Measurements from ENCODE around the gene EPHB1.

EPHB1 gene

DNA sequence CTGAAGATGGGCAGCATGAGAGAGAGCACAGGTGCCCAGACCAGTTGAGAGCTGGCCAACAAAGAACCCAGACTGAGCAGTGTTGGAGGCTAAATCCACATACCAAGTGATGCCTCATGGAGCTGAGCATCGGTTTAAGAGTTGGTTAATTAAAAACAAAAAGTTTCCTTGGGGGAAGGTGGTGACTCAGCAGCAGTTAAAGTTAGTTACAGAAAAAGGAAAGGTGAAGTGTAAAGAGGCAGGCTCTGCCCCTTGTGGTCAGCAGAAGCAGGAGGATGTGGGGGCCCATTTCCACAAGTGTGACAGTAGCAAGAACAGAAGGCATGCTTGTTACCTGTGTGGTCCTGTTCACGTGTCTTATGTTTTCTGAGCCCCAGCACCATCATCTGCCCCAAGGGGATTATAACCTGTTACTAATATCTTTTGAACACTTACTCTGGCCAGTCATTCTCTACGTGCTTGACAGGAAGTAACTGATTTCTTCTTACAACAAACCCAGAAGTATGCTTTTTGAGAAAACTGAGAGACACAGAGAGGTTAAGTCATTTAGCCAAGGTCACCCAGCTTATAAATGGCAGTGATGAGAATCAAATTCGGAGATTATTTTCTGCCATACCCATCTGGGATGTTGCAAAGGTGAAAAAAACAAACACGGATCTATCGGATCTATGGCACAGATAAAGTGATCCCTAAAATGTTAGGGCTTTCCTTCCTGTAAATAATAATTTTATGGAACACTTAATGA is 91.0 kb downstream of the EPHB1 start:
- H3K27ac Mint-ChIP-seq, result no peak overlapping the region
- H3K4me1 Mint-ChIP-seq, result no peaks in the 10 kb centered on the region
- TF ChIP-seq, protein P1, sequence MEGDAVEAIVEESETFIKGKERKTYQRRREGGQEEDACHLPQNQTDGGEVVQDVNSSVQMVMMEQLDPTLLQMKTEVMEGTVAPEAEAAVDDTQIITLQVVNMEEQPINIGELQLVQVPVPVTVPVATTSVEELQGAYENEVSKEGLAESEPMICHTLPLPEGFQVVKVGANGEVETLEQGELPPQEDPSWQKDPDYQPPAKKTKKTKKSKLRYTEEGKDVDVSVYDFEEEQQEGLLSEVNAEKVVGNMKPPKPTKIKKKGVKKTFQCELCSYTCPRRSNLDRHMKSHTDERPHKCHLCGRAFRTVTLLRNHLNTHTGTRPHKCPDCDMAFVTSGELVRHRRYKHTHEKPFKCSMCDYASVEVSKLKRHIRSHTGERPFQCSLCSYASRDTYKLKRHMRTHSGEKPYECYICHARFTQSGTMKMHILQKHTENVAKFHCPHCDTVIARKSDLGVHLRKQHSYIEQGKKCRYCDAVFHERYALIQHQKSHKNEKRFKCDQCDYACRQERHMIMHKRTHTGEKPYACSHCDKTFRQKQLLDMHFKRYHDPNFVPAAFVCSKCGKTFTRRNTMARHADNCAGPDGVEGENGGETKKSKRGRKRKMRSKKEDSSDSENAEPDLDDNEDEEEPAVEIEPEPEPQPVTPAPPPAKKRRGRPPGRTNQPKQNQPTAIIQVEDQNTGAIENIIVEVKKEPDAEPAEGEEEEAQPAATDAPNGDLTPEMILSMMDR (IDR thresholded peaks at IDR 0.05; ENCODE audit: unreplicated experiment in 3 of 3), result peak in 2 of 3 experiments; percentile 8 to 18
- H3K4me3 Mint-ChIP-seq, result no peak overlapping the region
- H3K36me3 Mint-ChIP-seq (ENCODE audit: low read depth), result no peaks in the 10 kb centered on the region
- peaks cover 7% of the 10 kb centered on the region for H3K9me3 Mint-ChIP-seq
- H3K27me3 Mint-ChIP-seq (ENCODE audit: low read depth), result peaks cover 7% of the 10 kb centered on the region

DNA sequence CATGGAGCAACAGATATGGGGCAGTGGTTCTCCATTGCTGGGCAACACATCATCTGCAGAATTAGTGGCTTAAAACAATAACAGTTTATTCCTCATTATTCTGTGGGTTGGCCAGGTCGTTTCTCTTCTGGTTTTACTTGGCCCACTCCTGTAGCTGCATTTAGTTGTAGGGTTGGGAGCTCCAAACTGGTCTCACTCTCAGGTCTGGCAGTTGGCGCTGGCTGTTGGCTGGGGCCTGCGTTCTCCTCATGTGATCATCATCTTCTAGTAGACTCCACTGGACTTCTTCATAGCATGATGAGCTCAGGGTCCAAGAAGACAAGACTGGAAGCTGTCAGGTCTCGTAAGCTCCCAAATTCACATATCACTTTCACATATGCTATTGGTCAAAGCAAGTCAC is 91.9 kb downstream of the EPHB1 start:
- peaks cover 5% of the 10 kb centered on the region for H3K27me3 Mint-ChIP-seq (ENCODE audit: low read depth)
- TF ChIP-seq, protein P1 (IDR thresholded peaks at IDR 0.05; ENCODE audit: unreplicated experiment in 3 of 3), result no peak
- H3K36me3 Mint-ChIP-seq (ENCODE audit: low read depth), result no peaks in the 10 kb centered on the region
- H3K9me3 Mint-ChIP-seq, result peaks cover 7% of the 10 kb centered on the region
- no peaks in the 10 kb centered on the region for H3K4me1 Mint-ChIP-seq
- no peak overlapping the region for H3K27ac Mint-ChIP-seq
- H3K4me3 Mint-ChIP-seq, result no peak overlapping the region

DNA sequence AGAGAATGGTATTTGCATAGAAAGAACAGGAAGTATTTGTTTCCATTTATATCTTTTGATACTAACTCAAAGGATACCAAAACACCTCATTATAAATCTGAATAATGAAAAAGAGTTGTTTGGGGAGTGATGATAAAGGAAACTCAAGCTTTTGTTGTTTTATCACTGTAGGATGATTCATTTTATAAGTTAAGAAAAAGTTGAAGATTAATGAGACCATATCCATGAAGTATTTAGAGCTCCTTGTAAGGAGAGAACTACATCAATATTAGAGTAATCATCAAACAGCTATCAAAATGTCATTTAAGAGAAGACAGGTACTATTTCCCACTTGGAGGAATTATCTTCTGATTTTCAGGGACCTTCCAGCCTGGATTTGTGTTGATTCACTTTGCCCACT is 92.5 kb downstream of the EPHB1 start:
- Mint-ChIP-seq H3K4me3 (no peak overlapping the region), H3K27me3 (ENCODE audit: low read depth) (peaks cover 4% of the 10 kb centered on the region), H3K36me3 (ENCODE audit: low read depth) (no peaks in the 10 kb centered on the region), H3K9me3 (peaks cover 7% of the 10 kb centered on the region), H3K27ac (no peak overlapping the region), H3K4me1 (no peaks in the 10 kb centered on the region)
- TF ChIP-seq, protein P1 (IDR thresholded peaks at IDR 0.05; ENCODE audit: unreplicated experiment in 3 of 3), result no peak

DNA sequence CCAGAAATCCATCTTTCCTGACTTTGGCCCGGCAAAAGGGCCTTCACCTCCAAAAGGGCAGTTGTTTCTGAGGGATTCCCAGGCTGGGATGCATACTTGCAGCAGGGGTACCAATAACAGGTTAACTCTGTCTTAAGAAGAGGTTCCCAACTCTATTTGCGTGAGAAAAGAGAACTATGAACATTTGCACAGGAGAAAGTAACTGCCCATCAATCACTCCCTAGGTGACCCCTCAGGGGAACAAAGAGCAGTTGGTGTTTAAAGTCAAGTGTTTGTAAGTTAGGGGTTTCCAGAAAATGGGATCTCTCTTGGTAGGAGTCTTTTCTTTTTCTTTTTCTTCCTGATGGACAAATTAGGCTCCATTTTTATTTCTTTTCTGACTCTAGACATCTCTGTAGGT is 97.3 kb downstream of the EPHB1 start:
- TF ChIP-seq, protein P1 (IDR thresholded peaks at IDR 0.05; ENCODE audit: unreplicated experiment in 3 of 3), result no peak
- peaks cover 8% of the 10 kb centered on the region for H3K4me1 Mint-ChIP-seq
- no peaks in the 10 kb centered on the region for H3K36me3 Mint-ChIP-seq (ENCODE audit: low read depth)
- H3K27ac Mint-ChIP-seq, result no peak overlapping the region
- peaks cover 11% of the 10 kb centered on the region for H3K27me3 Mint-ChIP-seq (ENCODE audit: low read depth)
- peaks cover 7% of the 10 kb centered on the region for H3K9me3 Mint-ChIP-seq
- no peak overlapping the region for H3K4me3 Mint-ChIP-seq

DNA sequence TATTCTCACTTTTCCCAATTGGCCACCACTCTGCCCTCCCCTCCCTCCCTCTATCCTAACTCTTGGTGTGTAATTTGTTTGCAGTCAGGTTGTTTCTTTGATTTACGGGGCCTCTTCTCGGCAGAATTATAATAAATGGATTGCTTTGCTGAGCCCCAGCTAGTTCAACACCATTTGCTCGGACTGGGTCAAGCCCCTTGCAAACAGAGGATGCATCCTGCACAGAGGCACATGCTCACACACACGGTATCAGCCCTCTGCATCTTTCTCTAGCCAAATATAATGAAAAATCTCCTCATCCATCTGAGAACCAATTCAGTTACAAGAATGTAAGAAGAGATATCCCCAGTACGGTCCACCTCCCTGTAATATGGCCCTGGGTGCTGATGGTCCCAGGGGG is 97.7 kb downstream of the EPHB1 start:
- peaks cover 8% of the 10 kb centered on the region for H3K4me1 Mint-ChIP-seq
- no peak overlapping the region for H3K27ac Mint-ChIP-seq
- TF ChIP-seq, protein P1 (IDR thresholded peaks at IDR 0.05; ENCODE audit: unreplicated experiment in 3 of 3), result no peak
- H3K36me3 Mint-ChIP-seq (ENCODE audit: low read depth), result no peaks in the 10 kb centered on the region
- H3K9me3 Mint-ChIP-seq, result peaks cover 7% of the 10 kb centered on the region
- H3K27me3 Mint-ChIP-seq (ENCODE audit: low read depth), result peaks cover 11% of the 10 kb centered on the region
- no peak overlapping the region for H3K4me3 Mint-ChIP-seq

DNA sequence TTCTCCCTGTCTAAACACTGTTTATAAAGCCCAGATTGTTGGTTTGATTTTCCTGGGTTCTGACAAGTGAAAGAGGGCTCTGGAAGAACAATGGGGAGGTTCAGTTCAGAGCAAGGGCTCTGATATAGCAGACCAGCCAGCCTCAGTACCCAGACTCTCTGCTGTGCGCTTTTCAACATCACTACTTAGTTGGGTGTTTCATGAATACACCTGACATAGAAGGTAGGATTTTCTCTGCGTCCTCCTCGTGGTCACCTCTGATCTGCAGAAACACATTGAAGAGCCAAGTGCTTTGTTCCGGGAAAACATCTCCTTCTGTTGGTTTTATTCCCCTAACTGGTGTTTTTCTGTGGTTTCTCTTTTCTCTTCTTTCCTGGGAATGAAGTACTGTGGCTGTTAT is 99.5 kb downstream of the EPHB1 start:
- TF ChIP-seq, protein P1 (IDR thresholded peaks at IDR 0.05; ENCODE audit: unreplicated experiment in 3 of 3), result no peak
- H3K9me3 Mint-ChIP-seq, result peaks cover 3% of the 10 kb centered on the region
- no peaks in the 10 kb centered on the region for H3K36me3 Mint-ChIP-seq (ENCODE audit: low read depth)
- H3K4me3 Mint-ChIP-seq, result no peak overlapping the region
- no peak overlapping the region for H3K27ac Mint-ChIP-seq
- peaks cover 18% of the 10 kb centered on the region for H3K27me3 Mint-ChIP-seq (ENCODE audit: low read depth)
- peaks cover 8% of the 10 kb centered on the region for H3K4me1 Mint-ChIP-seq
